Fibroblast of lung (primary cell): ENCODE measurements around the gene ATXN7L1. TPM values are rescaled to one million over a fixed set of nuclear protein-coding genes. Genes with fewer than 3 reads are reported as not detected.

Experiments
- DNase-seq, 2 donors: peaks; one replicate each; pipeline versions ENCODE4 v3.0.0 to v3.0.0-alpha.2; 2010; ENCODE audit warnings: low read depth in 2 of 2
- H2AFZ ChIP-seq: 2 replicates; pipeline ENCODE4 v1.5.1; 2012; ENCODE audit warnings: low read length, control low read depth, inconsistent platforms
- H3K27ac ChIP-seq: 2 replicates; pipeline ENCODE4 v1.5.1; 2011; ENCODE audit warnings: low read length, control low read depth; ENCODE audit not compliant: insufficient read depth
- H3K27me3 ChIP-seq: 2 replicates; pipeline ENCODE4 v1.5.1; 2011; ENCODE audit warnings: mild to moderate bottlenecking, low read length; ENCODE audit not compliant: control insufficient read depth, insufficient read depth
- H3K36me3 ChIP-seq: 2 replicates; pipeline ENCODE4 v1.5.1; 2011; ENCODE audit warnings: low read length; ENCODE audit not compliant: control insufficient read depth, insufficient read depth
- H3K4me1 ChIP-seq: 2 replicates; pipeline ENCODE4 v1.5.1; 2011; ENCODE audit warnings: low read length; ENCODE audit not compliant: control insufficient read depth, insufficient read depth; ENCODE audit errors: extremely low read depth
- H3K4me2 ChIP-seq: 2 replicates; pipeline ENCODE4 v1.5.1; 2011; ENCODE audit warnings: low read length, control low read depth; ENCODE audit not compliant: insufficient read depth; ENCODE audit errors: extremely low read depth
- H3K4me3 ChIP-seq, 4 experiments: fragments of 200-600 bp in 1 of 4; sonication (generic) in 1 of 4; replicated peaks in 1 of 4; 2 replicates each; pipeline ENCODE4 v1.5.1; 2011 to 2016; ENCODE audit warnings: low read length in 4 of 4, low read depth in 3 of 4, mild to moderate bottlenecking in 3 of 4, control low read depth in 2 of 4, inconsistent platforms in 1 of 4, mixed read lengths in 1 of 4; ENCODE audit not compliant: insufficient read depth in 1 of 4; ENCODE audit errors: control extremely low read depth in 1 of 4
- H3K79me2 ChIP-seq: 2 replicates; pipeline ENCODE4 v1.5.1; 2012; ENCODE audit warnings: mild to moderate bottlenecking, low read length, inconsistent platforms; ENCODE audit not compliant: control insufficient read depth, insufficient read depth
- H3K9ac ChIP-seq: 2 replicates; pipeline ENCODE4 v1.5.1; 2011; ENCODE audit warnings: mild to moderate bottlenecking, low read length, control low read depth; ENCODE audit not compliant: insufficient read depth
- H3K9me3 ChIP-seq: 2 replicates; pipeline ENCODE4 v1.5.1; 2012; ENCODE audit warnings: low read depth, low read length; ENCODE audit not compliant: control insufficient read depth, insufficient read depth
- H4K20me1 ChIP-seq: 2 replicates; pipeline ENCODE4 v1.5.1; 2011; ENCODE audit warnings: low read length; ENCODE audit not compliant: control insufficient read depth, insufficient read depth; ENCODE audit errors: extremely low read depth
- EZH2 ChIP-seq: IDR thresholded peaks from 2 replicates; pipeline ENCODE4 v1.5.1; 2012; ENCODE audit warnings: low read length, control low read depth, mild to moderate bottlenecking; ENCODE audit errors: missing control alignments
- polyA plus RNA-seq, 2 donors: library from polyadenylated mRNA; depleted of rRNA in 1 of 2; stranded (reverse) in 1 of 2; unstranded in 1 of 2; fragments of >200 nt; gene quantifications; 2 replicates each; pipeline ENCODE4 v1.2.1, GENCODE V29; 2011 to 2012; ENCODE audit warnings: missing spikeins in 1 of 2
- total RNA-seq: library from RNA; depleted of rRNA; stranded (reverse); fragments of >200 nt; gene quantifications from 2 replicates; pipeline ENCODE4 v1.2.1, GENCODE V29; 2014
- TF ChIP-seq, protein P1 (sequence below), 2 donors: IDR thresholded peaks in 1 of 2; conservative IDR thresholded peaks in 1 of 2; 1 replicate in 1 of 2; 2 replicates in 1 of 2; pipeline ENCODE4 v1.5.1; 2011 to 2012; ENCODE audit warnings: low read length in 2 of 2, control low read depth in 1 of 2, inconsistent platforms in 1 of 2, low read depth in 1 of 2, mild to moderate bottlenecking in 1 of 2

ATXN7L1 gene
- total and polyA plus RNA-seq, 2 donors (not counting 1 experiment from before 2014, with no cell fraction given) = 5.1 to 9.4 TPM

DNA sequence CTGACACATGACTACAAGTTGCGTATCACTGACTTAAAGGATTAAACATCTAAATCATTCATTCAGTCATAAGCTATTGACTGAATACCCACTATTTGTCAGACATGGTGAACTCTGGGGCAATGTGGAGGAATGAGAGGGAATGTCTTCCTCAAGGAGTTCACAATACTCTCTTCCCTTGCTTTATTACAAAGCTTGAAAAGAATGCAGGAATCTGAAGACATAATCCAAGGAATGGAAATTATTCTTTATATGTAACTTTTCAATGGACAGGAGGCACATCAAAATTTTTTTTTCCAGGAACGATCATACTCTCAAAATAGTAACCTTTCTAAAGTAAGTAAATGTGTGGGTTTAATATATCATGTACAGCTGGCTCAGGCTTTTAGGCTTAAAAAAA lies 111.9 kb downstream of the ATXN7L1 start:
- DNase-seq = peak in 1 of 2 donors; percentile 33
- H3K27ac ChIP-seq = no peak overlapping the region
- H3K4me2 ChIP-seq = no peak overlapping the region
- H4K20me1 ChIP-seq = no peaks in the 10 kb centered on the region
- H3K9ac ChIP-seq = no peak overlapping the region
- no peak overlapping the region for H3K4me3 ChIP-seq
- no peaks in the 10 kb centered on the region for H3K27me3 ChIP-seq
- H2AFZ ChIP-seq = no peak overlapping the region
- no peaks in the 10 kb centered on the region for H3K9me3 ChIP-seq
- H3K36me3 ChIP-seq = no peaks in the 10 kb centered on the region
- no peaks in the 10 kb centered on the region for H3K79me2 ChIP-seq
- peaks cover 23% of the 10 kb centered on the region for H3K4me1 ChIP-seq
- TF ChIP-seq, protein P1, sequence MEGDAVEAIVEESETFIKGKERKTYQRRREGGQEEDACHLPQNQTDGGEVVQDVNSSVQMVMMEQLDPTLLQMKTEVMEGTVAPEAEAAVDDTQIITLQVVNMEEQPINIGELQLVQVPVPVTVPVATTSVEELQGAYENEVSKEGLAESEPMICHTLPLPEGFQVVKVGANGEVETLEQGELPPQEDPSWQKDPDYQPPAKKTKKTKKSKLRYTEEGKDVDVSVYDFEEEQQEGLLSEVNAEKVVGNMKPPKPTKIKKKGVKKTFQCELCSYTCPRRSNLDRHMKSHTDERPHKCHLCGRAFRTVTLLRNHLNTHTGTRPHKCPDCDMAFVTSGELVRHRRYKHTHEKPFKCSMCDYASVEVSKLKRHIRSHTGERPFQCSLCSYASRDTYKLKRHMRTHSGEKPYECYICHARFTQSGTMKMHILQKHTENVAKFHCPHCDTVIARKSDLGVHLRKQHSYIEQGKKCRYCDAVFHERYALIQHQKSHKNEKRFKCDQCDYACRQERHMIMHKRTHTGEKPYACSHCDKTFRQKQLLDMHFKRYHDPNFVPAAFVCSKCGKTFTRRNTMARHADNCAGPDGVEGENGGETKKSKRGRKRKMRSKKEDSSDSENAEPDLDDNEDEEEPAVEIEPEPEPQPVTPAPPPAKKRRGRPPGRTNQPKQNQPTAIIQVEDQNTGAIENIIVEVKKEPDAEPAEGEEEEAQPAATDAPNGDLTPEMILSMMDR (conservative IDR thresholded peaks at IDR 0.05 in 1 of 2, IDR thresholded peaks at IDR 0.05 in 1 of 2; ENCODE audit: low read depth in 1 of 2, low read length in 2 of 2) = no peak
- no peak for TF ChIP-seq EZH2

DNA sequence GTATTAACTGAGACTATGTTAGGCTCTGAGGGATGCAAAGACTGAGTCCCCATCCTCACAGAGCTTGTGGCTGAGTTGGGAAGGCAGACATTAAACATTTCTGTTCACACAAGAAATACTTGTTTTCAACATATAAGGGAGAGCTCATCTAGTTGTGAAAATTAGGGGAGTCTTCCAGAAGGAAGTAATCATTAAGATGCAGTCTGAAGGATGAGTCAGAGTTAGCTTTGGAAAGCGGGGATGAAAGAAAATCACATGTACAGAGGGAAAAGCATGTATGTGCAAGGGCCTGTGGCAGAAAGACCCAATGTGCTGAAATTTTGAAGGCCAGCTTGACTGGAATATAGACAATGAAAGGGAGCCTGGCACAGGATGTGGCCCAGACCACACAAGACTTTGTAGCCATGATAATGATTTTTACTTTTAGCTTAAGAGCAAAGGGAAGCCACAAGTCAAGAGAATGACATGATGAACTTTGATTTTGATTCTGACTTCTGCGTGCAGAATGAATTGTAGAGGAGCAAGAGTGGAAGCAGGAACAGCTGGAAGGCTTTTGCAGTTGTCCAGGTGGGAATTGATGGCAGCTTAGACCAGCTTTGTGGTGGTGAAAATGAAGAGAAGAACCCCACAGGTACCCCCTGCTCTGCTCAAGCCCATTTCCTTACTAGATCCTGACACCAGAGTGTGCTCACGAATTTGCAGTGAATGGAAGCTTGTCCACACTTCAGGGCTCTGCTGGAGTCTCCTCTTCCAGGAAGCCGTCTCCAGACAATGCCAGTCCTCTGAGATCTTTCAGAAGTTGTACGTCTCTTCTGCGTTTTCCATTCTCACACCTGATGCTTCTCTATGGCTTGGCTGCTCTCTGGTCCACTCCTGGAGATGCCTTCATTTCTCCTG lies 115.6 kb downstream of the ATXN7L1 start:
- Histone ChIP-seq H3K27ac (no peak overlapping the region), H3K4me1 (peaks cover 14% of the 10 kb centered on the region), H4K20me1 (no peaks in the 10 kb centered on the region), H3K36me3 (no peaks in the 10 kb centered on the region), H3K27me3 (no peaks in the 10 kb centered on the region), H3K4me3 (no peak overlapping the region), H2AFZ (no peak overlapping the region), H3K79me2 (no peaks in the 10 kb centered on the region), H3K9ac (no peak overlapping the region), H3K9me3 (no peaks in the 10 kb centered on the region), H3K4me2 (no peak overlapping the region)
- DNase-seq = peak in 1 of 2 donors; percentile 44
- TF ChIP-seq EZH2 = no peak
- TF ChIP-seq, protein P1 (conservative IDR thresholded peaks at IDR 0.05 in 1 of 2, IDR thresholded peaks at IDR 0.05 in 1 of 2; ENCODE audit: low read depth in 1 of 2, low read length in 2 of 2) = no peak

DNA sequence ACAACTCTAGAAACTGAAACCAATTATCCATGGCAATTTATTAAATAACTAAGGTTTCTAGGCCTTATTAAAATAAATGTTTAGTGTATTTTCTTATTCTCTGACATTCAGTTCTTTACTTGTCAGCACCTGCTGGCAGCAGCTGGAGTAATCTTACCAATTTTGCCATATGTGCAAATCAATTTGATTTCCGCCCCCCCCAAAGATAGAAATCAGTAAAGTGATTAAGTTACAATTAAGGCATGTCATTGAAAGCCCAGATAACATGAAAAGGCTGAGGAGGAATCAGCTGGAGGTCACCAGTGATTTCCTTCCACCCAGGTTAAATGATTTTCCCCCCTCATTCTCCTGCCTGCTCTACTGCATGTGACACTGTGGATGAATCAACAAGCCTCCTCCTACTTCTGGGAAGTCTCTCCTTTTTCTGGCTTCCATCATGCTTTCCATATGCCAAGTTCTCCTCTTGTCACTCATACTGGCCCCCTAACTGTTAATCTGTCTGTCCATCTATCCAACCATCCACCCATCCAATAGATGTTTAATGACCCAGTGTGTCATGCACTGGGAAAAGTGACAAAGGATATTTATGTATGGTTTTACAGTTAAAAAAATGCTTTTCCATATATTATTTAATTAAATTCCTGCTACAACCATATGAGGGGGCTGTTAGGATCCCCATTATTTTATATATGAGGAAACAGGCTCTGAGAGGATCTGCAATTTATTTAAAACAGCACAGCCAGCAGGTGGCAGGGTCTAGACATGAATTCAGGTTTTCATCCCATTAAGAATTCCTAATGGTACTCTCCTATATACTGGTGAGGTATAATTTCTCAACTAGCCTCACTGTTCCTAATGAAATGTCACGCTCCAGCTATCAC lies 116.5 kb downstream of the ATXN7L1 start:
- TF ChIP-seq EZH2 = no peak
- TF ChIP-seq, protein P1 (conservative IDR thresholded peaks at IDR 0.05 in 1 of 2, IDR thresholded peaks at IDR 0.05 in 1 of 2; ENCODE audit: low read depth in 1 of 2, low read length in 2 of 2) = peak; percentile 53 to 56
- H3K9ac ChIP-seq = no peak overlapping the region
- H4K20me1 ChIP-seq = no peaks in the 10 kb centered on the region
- no peak overlapping the region for H3K4me2 ChIP-seq
- no peak overlapping the region for H2AFZ ChIP-seq
- peak; percentile 50 to 81 for DNase-seq
- peaks cover 13% of the 10 kb centered on the region for H3K4me1 ChIP-seq
- H3K4me3 ChIP-seq = no peak overlapping the region
- H3K27ac ChIP-seq = peak overlapping the region; percentile 8
- H3K9me3 ChIP-seq = no peaks in the 10 kb centered on the region
- H3K36me3 ChIP-seq = no peaks in the 10 kb centered on the region
- no peaks in the 10 kb centered on the region for H3K27me3 ChIP-seq
- H3K79me2 ChIP-seq = no peaks in the 10 kb centered on the region
